MG63 (cell line): ENCODE results near the gene LOC101059915.
"Not testable (repeated sequence)": the region's sequence is repeated elsewhere in the genome, so short reads cannot be mapped to it uniquely, and the experiment has no call there.

Experiments
- DNase-seq: peaks from one replicate; pipeline ENCODE4 v3.0.0-alpha.2; 2020
- H3K27me3 ChIP-seq: fragments of 250-450 bp; sonication (Bioruptor Pico); 2 replicates; pipeline ENCODE4 v1.5.1; 2020; ENCODE audit warnings: mild to moderate bottlenecking, moderate library complexity
- H3K36me3 ChIP-seq: fragments of 250-450 bp; sonication (Bioruptor Pico); 2 replicates; pipeline ENCODE4 v1.5.1; 2020; ENCODE audit warnings: mild to moderate bottlenecking, moderate library complexity
- H3K4me3 ChIP-seq: fragments of 250-450 bp; sonication (Bioruptor Pico); 2 replicates; pipeline ENCODE4 v1.5.1; 2020; ENCODE audit warnings: mild to moderate bottlenecking, moderate library complexity
- H3K9me3 ChIP-seq: fragments of 250-450 bp; sonication (Bioruptor Pico); 2 replicates; pipeline ENCODE4 v1.5.1; 2020; ENCODE audit warnings: mild to moderate bottlenecking, moderate library complexity

The LOC101059915 gene

GRCh38 chrX:71636438-71637252 is 30.7 kb upstream of the LOC101059915 start:
- Histone ChIP-seq H3K9me3 (no peaks in the 10 kb centered on the region), H3K36me3 (no peaks in the 10 kb centered on the region), H3K27me3 (no peaks in the 10 kb centered on the region), H3K4me3 (no peak overlapping the region)
- DNase-seq, result no peak

GRCh38 chrX:71637253-71637618 is 30.1 kb upstream of the LOC101059915 start:
- no peaks in the 10 kb centered on the region for H3K36me3 ChIP-seq
- H3K27me3 ChIP-seq, result no peaks in the 10 kb centered on the region
- H3K4me3 ChIP-seq, result no peak overlapping the region
- H3K9me3 ChIP-seq, result no peaks in the 10 kb centered on the region
- no peak for DNase-seq

- no peaks in the 10 kb centered on the region for H3K36me3 ChIP-seq
- no peaks in the 10 kb centered on the region for H3K9me3 ChIP-seq
- H3K27me3 ChIP-seq, result no peaks in the 10 kb centered on the region
- no peak overlapping the region for H3K4me3 ChIP-seq
- DNase-seq, result peak; percentile 17
Measured at GRCh38 chrX:71637848-71638247, 29.5 kb upstream of the LOC101059915 start.

GRCh38 chrX:71638409-71638808 is 28.9 kb upstream of the LOC101059915 start:
- H3K9me3 ChIP-seq, result no peaks in the 10 kb centered on the region
- no peaks in the 10 kb centered on the region for H3K27me3 ChIP-seq
- DNase-seq, result no peak
- no peak overlapping the region for H3K4me3 ChIP-seq
- H3K36me3 ChIP-seq, result no peaks in the 10 kb centered on the region

- Histone ChIP-seq H3K36me3 (no peaks in the 10 kb centered on the region), H3K9me3 (no peaks in the 10 kb centered on the region), H3K4me3 (no peak overlapping the region), H3K27me3 (no peaks in the 10 kb centered on the region)
- no peak for DNase-seq
Measured at GRCh38 chrX:71640002-71640401, 27.3 kb upstream of the LOC101059915 start.

GRCh38 chrX:71644406-71644805 is 22.9 kb upstream of the LOC101059915 start:
- not testable (repeated sequence) for DNase-seq, H3K9me3 ChIP-seq, H3K4me3 ChIP-seq, H3K27me3 ChIP-seq, H3K36me3 ChIP-seq

GRCh38 chrX:71650333-71650969 is 16.9 kb upstream of the LOC101059915 start:
- Histone ChIP-seq H3K27me3 (no peaks in the 10 kb centered on the region), H3K4me3 (no peak overlapping the region), H3K9me3 (no peaks in the 10 kb centered on the region), H3K36me3 (no peaks in the 10 kb centered on the region)
- DNase-seq, result no peak

- Histone ChIP-seq H3K4me3 (no peak overlapping the region), H3K9me3 (no peaks in the 10 kb centered on the region), H3K36me3 (no peaks in the 10 kb centered on the region), H3K27me3 (no peaks in the 10 kb centered on the region)
- DNase-seq, result no peak
Measured at GRCh38 chrX:71652405-71652804, 14.9 kb upstream of the LOC101059915 start.

- no peaks in the 10 kb centered on the region for H3K9me3 ChIP-seq
- H3K27me3 ChIP-seq, result no peaks in the 10 kb centered on the region
- H3K36me3 ChIP-seq, result no peaks in the 10 kb centered on the region
- DNase-seq, result no peak
- no peak overlapping the region for H3K4me3 ChIP-seq
Measured at GRCh38 chrX:71653344-71653743, 14.0 kb upstream of the LOC101059915 start.

- no peak for DNase-seq
- H3K9me3 ChIP-seq, result no peaks in the 10 kb centered on the region
- no peak overlapping the region for H3K4me3 ChIP-seq
- no peaks in the 10 kb centered on the region for H3K36me3 ChIP-seq
- no peaks in the 10 kb centered on the region for H3K27me3 ChIP-seq
Measured at GRCh38 chrX:71657267-71657666, 10.1 kb upstream of the LOC101059915 start.

GRCh38 chrX:71659342-71659741 is 8.0 kb upstream of the LOC101059915 start:
- no peak overlapping the region for H3K4me3 ChIP-seq
- H3K9me3 ChIP-seq, result no peaks in the 10 kb centered on the region
- no peaks in the 10 kb centered on the region for H3K27me3 ChIP-seq
- DNase-seq, result no peak
- H3K36me3 ChIP-seq, result no peaks in the 10 kb centered on the region

GRCh38 chrX:71659959-71660358 is 7.4 kb upstream of the LOC101059915 start:
- no peaks in the 10 kb centered on the region for H3K9me3 ChIP-seq
- H3K27me3 ChIP-seq, result no peaks in the 10 kb centered on the region
- no peak overlapping the region for H3K4me3 ChIP-seq
- no peaks in the 10 kb centered on the region for H3K36me3 ChIP-seq
- DNase-seq, result no peak

GRCh38 chrX:71660562-71661416 is 6.6 kb upstream of the LOC101059915 start:
- DNase-seq, result no peak
- no peak overlapping the region for H3K4me3 ChIP-seq
- no peaks in the 10 kb centered on the region for H3K27me3 ChIP-seq
- H3K36me3 ChIP-seq, result no peaks in the 10 kb centered on the region
- no peaks in the 10 kb centered on the region for H3K9me3 ChIP-seq

- DNase-seq, result no peak
- no peak overlapping the region for H3K4me3 ChIP-seq
- H3K9me3 ChIP-seq, result no peaks in the 10 kb centered on the region
- H3K36me3 ChIP-seq, result no peaks in the 10 kb centered on the region
- H3K27me3 ChIP-seq, result no peaks in the 10 kb centered on the region
Measured at GRCh38 chrX:71661919-71662318, 5.4 kb upstream of the LOC101059915 start.

GRCh38 chrX:71662654-71663053 is 4.7 kb upstream of the LOC101059915 start:
- H3K9me3 ChIP-seq, DNase-seq, H3K36me3 ChIP-seq, H3K27me3 ChIP-seq, H3K4me3 ChIP-seq: not testable (repeated sequence)

- DNase-seq, H3K9me3 ChIP-seq, H3K36me3 ChIP-seq, H3K4me3 ChIP-seq, H3K27me3 ChIP-seq: not testable (repeated sequence)
Measured at GRCh38 chrX:71663238-71663637, 4.1 kb upstream of the LOC101059915 start.

- not testable (repeated sequence) for DNase-seq, H3K27me3 ChIP-seq, H3K4me3 ChIP-seq, H3K36me3 ChIP-seq, H3K9me3 ChIP-seq
Measured at GRCh38 chrX:71664202-71664601, 3.1 kb upstream of the LOC101059915 start.
